H9 (cell line): Measurements from ENCODE around the gene SORCS2. TPM values are rescaled to one million over a fixed set of nuclear protein-coding genes. Genes with fewer than 3 reads are reported as not detected.
A peak's percentile ranks its signal among the peaks of the same experiment; 100 is the strongest.

ENCODE experiments used
- DNase-seq: peaks from one replicate; pipeline ENCODE4 v3.0.0-alpha.2; 2017
- H2AFZ ChIP-seq: one replicate; pipeline ENCODE4 v1.6.1; 2013; ENCODE audit warnings: mild to moderate bottlenecking, low read length, control low read depth, moderate library complexity
- H2AK5ac ChIP-seq: 2 replicates; pipeline ENCODE4 v1.6.1; 2013; ENCODE audit warnings: low read length, control low read depth, mixed read lengths; ENCODE audit not compliant: insufficient read length
- H2BK120ac ChIP-seq: one replicate; pipeline ENCODE4 v1.6.1; 2013; ENCODE audit warnings: low read depth, mild to moderate bottlenecking, low read length, control low read depth, inconsistent platforms; ENCODE audit not compliant: poor library complexity, severe bottlenecking
- H2BK12ac ChIP-seq: 2 replicates; pipeline ENCODE4 v1.6.1; 2013; ENCODE audit warnings: low read length, control low read depth, mixed read lengths, low read depth; ENCODE audit not compliant: insufficient read length
- H2BK15ac ChIP-seq: 2 replicates; pipeline ENCODE4 v1.6.1; 2013; ENCODE audit warnings: low read depth, low read length, control low read depth
- H2BK20ac ChIP-seq: one replicate; pipeline ENCODE4 v1.6.1; 2013; ENCODE audit warnings: low read depth, mild to moderate bottlenecking, low read length, control low read depth, inconsistent platforms; ENCODE audit not compliant: poor library complexity, severe bottlenecking
- H2BK5ac ChIP-seq: 2 replicates; pipeline ENCODE4 v1.6.1; 2013; ENCODE audit warnings: low read length, control low read depth, mixed read lengths; ENCODE audit not compliant: insufficient read length
- H3K14ac ChIP-seq: 2 replicates; pipeline ENCODE4 v1.6.1; 2013; ENCODE audit warnings: low read length, control low read depth; ENCODE audit not compliant: insufficient read depth
- H3K18ac ChIP-seq: 2 replicates; pipeline ENCODE4 v1.6.1; 2013; ENCODE audit warnings: low read depth, mild to moderate bottlenecking, mixed read lengths, low read length, control low read depth; ENCODE audit not compliant: insufficient read length
- H3K23ac ChIP-seq: 2 replicates; pipeline ENCODE4 v1.6.1; 2013; ENCODE audit warnings: low read length, control low read depth, mixed read lengths, low read depth; ENCODE audit not compliant: insufficient read length
- H3K23me2 ChIP-seq: 2 replicates; pipeline ENCODE4 v1.6.1; 2013; ENCODE audit warnings: low read depth, mild to moderate bottlenecking, mixed read lengths, low read length, control low read depth; ENCODE audit not compliant: insufficient read length, poor library complexity, severe bottlenecking
- H3K27ac ChIP-seq: 2 replicates; pipeline ENCODE4 v1.5.1; 2013; ENCODE audit warnings: low read length, control low read depth, mixed read lengths, low read depth; ENCODE audit not compliant: insufficient read length
- H3K27me3 ChIP-seq: 2 replicates; pipeline ENCODE4 v1.6.1; 2013; ENCODE audit warnings: low read length, control low read depth, inconsistent platforms; ENCODE audit not compliant: insufficient read depth
- H3K4ac ChIP-seq: 2 replicates; pipeline ENCODE4 v1.6.1; 2013; ENCODE audit warnings: low read depth, mild to moderate bottlenecking, control low read depth, inconsistent platforms, low read length, moderate library complexity
- H3K4me1 ChIP-seq: 2 replicates; pipeline ENCODE4 v1.6.1; 2013; ENCODE audit warnings: low read length, control low read depth, inconsistent platforms; ENCODE audit not compliant: insufficient read depth
- H3K4me2 ChIP-seq: 2 replicates; pipeline ENCODE4 v1.6.1; 2013; ENCODE audit warnings: low read length, control low read depth, mixed read lengths; ENCODE audit not compliant: insufficient read length, insufficient read depth
- H3K56ac ChIP-seq: 2 replicates; pipeline ENCODE4 v1.6.1; 2013; ENCODE audit warnings: low read depth, mild to moderate bottlenecking, mixed read lengths, low read length, control low read depth; ENCODE audit not compliant: insufficient read length
- H3K79me1 ChIP-seq: 2 replicates; pipeline ENCODE4 v1.6.1; 2013; ENCODE audit warnings: low read depth, mild to moderate bottlenecking, moderate library complexity, low read length, control low read depth, inconsistent platforms; ENCODE audit not compliant: insufficient read depth, poor library complexity, severe bottlenecking
- H3K79me2 ChIP-seq: 2 replicates; pipeline ENCODE4 v1.6.1; 2013; ENCODE audit warnings: low read length, control low read depth, inconsistent platforms; ENCODE audit not compliant: insufficient read depth
- H3K9ac ChIP-seq: 2 replicates; pipeline ENCODE4 v1.6.1; 2013; ENCODE audit warnings: low read length, control low read depth, mixed read lengths; ENCODE audit not compliant: insufficient read length; ENCODE audit errors: extremely low read depth
- H3K9me3 ChIP-seq: one replicate; pipeline ENCODE4 v1.6.1; 2013; ENCODE audit warnings: low read depth, low read length, inconsistent platforms; ENCODE audit not compliant: control insufficient read depth
- H3T11ph ChIP-seq: one replicate; pipeline ENCODE4 v1.6.1; 2013; ENCODE audit warnings: mild to moderate bottlenecking, low read length, control low read depth, inconsistent platforms
- H4K20me1 ChIP-seq: one replicate; pipeline ENCODE4 v1.6.1; 2013; ENCODE audit not compliant: control insufficient read depth, insufficient read length, insufficient read depth
- H4K5ac ChIP-seq: 2 replicates; pipeline ENCODE4 v1.6.1; 2013; ENCODE audit warnings: low read depth, mild to moderate bottlenecking, mixed read lengths, low read length, control low read depth; ENCODE audit not compliant: insufficient read length
- H4K8ac ChIP-seq: replicated peaks from 2 replicates; pipeline ENCODE4 v1.6.1; 2013; ENCODE audit warnings: low read length, control low read depth, mixed read lengths, low read depth; ENCODE audit not compliant: insufficient read length
- H4K91ac ChIP-seq: 2 replicates; pipeline ENCODE4 v1.6.1; 2013; ENCODE audit warnings: low read depth, mild to moderate bottlenecking, moderate library complexity, mixed read lengths, low read length, control low read depth; ENCODE audit not compliant: insufficient read length
- H3K27ac Mint-ChIP-seq, 3 experiments: 2 replicates in 2 of 3; 3 replicates in 1 of 3; pipeline ENCODE4 v1.8.0; 2020 to 2021; ENCODE audit warnings: mixed read lengths in 3 of 3, mild to moderate bottlenecking in 1 of 3, moderate library complexity in 1 of 3
- H3K27me3 Mint-ChIP-seq: 2 replicates; pipeline ENCODE4 v1.8.0; 2021; ENCODE audit warnings: low read depth, mild to moderate bottlenecking, moderate library complexity, mixed read lengths
- H3K36me3 Mint-ChIP-seq, 3 experiments: 2 replicates in 2 of 3; 3 replicates in 1 of 3; pipeline ENCODE4 v1.8.0; 2020 to 2021; ENCODE audit warnings: low read depth in 3 of 3, mixed read lengths in 3 of 3; ENCODE audit not compliant: insufficient read depth in 1 of 3
- H3K4me1 Mint-ChIP-seq, 2 experiments: 2 replicates each; pipeline ENCODE4 v1.8.0; 2020; ENCODE audit warnings: mixed read lengths in 2 of 2
- H3K4me3 Mint-ChIP-seq, 2 experiments: 2 replicates in 1 of 2; 3 replicates in 1 of 2; pipeline ENCODE4 v1.8.0; 2020 to 2021; ENCODE audit warnings: mild to moderate bottlenecking in 2 of 2, mixed read lengths in 2 of 2, moderate library complexity in 1 of 2
- H3K9me3 Mint-ChIP-seq, 2 experiments: 2 replicates in 1 of 2; 3 replicates in 1 of 2; pipeline ENCODE4 v1.8.0; 2020; ENCODE audit warnings: mild to moderate bottlenecking in 2 of 2, mixed read lengths in 2 of 2, moderate library complexity in 1 of 2
- CTCF ChIP-seq: fragments of 200-600 bp; sonication (generic); conservative IDR thresholded peaks from 3 replicates; pipeline ENCODE4 v1.8.0; 2021; ENCODE audit warnings: antibody characterized with exemption, mild to moderate bottlenecking
- WGBS: extraction: QIAGEN DNeasy Blood & Tissue Kit; methylation state at CpG from one replicate; pipeline ENCODE4 v1.1.7; 2013; ENCODE audit warnings: missing lambda C conversion rate, low lambda C conversion rate, mixed read lengths; ENCODE audit not compliant: insufficient read length; ENCODE audit errors: extremely low coverage; 5-methylcytosine and 5-hydroxymethylcytosine counted together
- total RNA-seq: library from RNA; stranded (reverse); gene quantifications from 2 replicates; pipeline ENCODE4 v1.2.1, GENCODE V29; 2021

Gene SORCS2
- total RNA-seq, 1 experiment from 2014 or later = 0.57 TPM

- no peak overlapping the region for H2AK5ac ChIP-seq
- no peak overlapping the region for H2BK120ac ChIP-seq
- no peaks in the 10 kb centered on the region for H3K9me3 ChIP-seq
- WGBS = no CpG with 5 or more reads among the region's 9 CpGs
- H3T11ph ChIP-seq = no peak overlapping the region
- no peak overlapping the region for H2AFZ ChIP-seq
- H3K4me2 ChIP-seq = no peak overlapping the region
- no peak overlapping the region for H2BK15ac ChIP-seq
- Mint-ChIP-seq H3K4me1 (no peaks in the 10 kb centered on the region), H3K4me3 (no peak overlapping the region), H3K36me3 (no peaks in the 10 kb centered on the region), H3K27me3 (peaks cover 15% of the 10 kb centered on the region), H3K9me3 (no peaks in the 10 kb centered on the region), H3K27ac (no peak overlapping the region)
- no peak overlapping the region for H3K4ac ChIP-seq
- H3K9ac ChIP-seq = no peak overlapping the region
- H3K14ac ChIP-seq = no peak overlapping the region
- no peaks in the 10 kb centered on the region for H3K4me1 ChIP-seq
- peak; percentile 2 for DNase-seq
- H4K91ac ChIP-seq = no peak overlapping the region
- no peaks in the 10 kb centered on the region for H3K27me3 ChIP-seq
- no peak overlapping the region for H3K18ac ChIP-seq
- H3K23ac ChIP-seq = no peak overlapping the region
- H3K56ac ChIP-seq = no peak overlapping the region
- no peak overlapping the region for H3K27ac ChIP-seq
- no peaks in the 10 kb centered on the region for H3K79me2 ChIP-seq
- no peak overlapping the region for H4K5ac ChIP-seq
- H4K8ac ChIP-seq = no peak overlapping the region
- H3K79me1 ChIP-seq = no peaks in the 10 kb centered on the region
- no peaks in the 10 kb centered on the region for H3K23me2 ChIP-seq
- no peak for TF ChIP-seq CTCF
- peaks cover 2% of the 10 kb centered on the region for H4K20me1 ChIP-seq
- H2BK5ac ChIP-seq = no peak overlapping the region
- H2BK12ac ChIP-seq = no peak overlapping the region
- no peak overlapping the region for H2BK20ac ChIP-seq
Measured at GRCh38 chr4:7173841-7174449, 18.4 kb upstream of the SORCS2 start.
